ENCODE results near the gene NMNAT1. TPM values are rescaled to one million over a fixed set of nuclear protein-coding genes. Genes with fewer than 3 reads are reported as not detected.

Gene NMNAT1
- total RNA-seq, 2 donors from 2014 or later: 4.6 to 4.7 TPM

GRCh38 chr1:9902060-9902452 is 41.2 kb upstream of the NMNAT1 start:
- ATAC-seq (ENCODE audit: insufficient number of reproducible peaks, low FRiP score, low read depth) (no peak), DNase-seq (ENCODE audit: low spot score) (no peak)
- TF ChIP-seq CTCF (IDR thresholded peaks at IDR 0.05): no peak
- H3K4me1 ChIP-seq (ENCODE audit: control insufficient read depth in 1 of 2, low read depth in 2 of 2): peaks cover 14 to 33% of the 10 kb centered on the region in 2 donors
- no peaks in the 10 kb centered on the region for H3K36me3 ChIP-seq
- H3K27ac ChIP-seq: peak overlapping the region; percentile 50 to 53
- no peaks in the 10 kb centered on the region for H3K9me3 ChIP-seq
- no peak overlapping the region for H3K4me3 ChIP-seq
- H3K27me3 ChIP-seq (replicated peaks; ENCODE audit: insufficient read depth): no peaks in the 10 kb centered on the region

- no peaks in the 10 kb centered on the region for H3K27me3 ChIP-seq (replicated peaks; ENCODE audit: insufficient read depth)
- no peak for DNase-seq (ENCODE audit: low spot score)
- no peak for TF ChIP-seq CTCF (IDR thresholded peaks at IDR 0.05)
- no peaks in the 10 kb centered on the region for H3K36me3 ChIP-seq
- H3K4me1 ChIP-seq (ENCODE audit: control insufficient read depth in 1 of 2, low read depth in 2 of 2): peaks cover 17 to 39% of the 10 kb centered on the region in 2 donors
- H3K4me3 ChIP-seq: no peak overlapping the region
- H3K27ac ChIP-seq: no peak overlapping the region
- H3K9me3 ChIP-seq: no peaks in the 10 kb centered on the region
- ATAC-seq (ENCODE audit: insufficient number of reproducible peaks, low FRiP score, low read depth): no peak
Observed at GRCh38 chr1:9903801-9904527, 39.3 kb upstream of the NMNAT1 start.

- peaks cover 20 to 45% of the 10 kb centered on the region in 2 donors for H3K4me1 ChIP-seq (ENCODE audit: control insufficient read depth in 1 of 2, low read depth in 2 of 2)
- DNase-seq (ENCODE audit: low spot score) (no peak), ATAC-seq (ENCODE audit: insufficient number of reproducible peaks, low FRiP score, low read depth) (no peak)
- no peak for TF ChIP-seq CTCF (IDR thresholded peaks at IDR 0.05)
- no peak overlapping the region for H3K27ac ChIP-seq
- H3K9me3 ChIP-seq: no peaks in the 10 kb centered on the region
- no peaks in the 10 kb centered on the region for H3K27me3 ChIP-seq (replicated peaks; ENCODE audit: insufficient read depth)
- H3K36me3 ChIP-seq: no peaks in the 10 kb centered on the region
- no peak overlapping the region for H3K4me3 ChIP-seq
Observed at GRCh38 chr1:9904596-9904995, 38.7 kb upstream of the NMNAT1 start.

GRCh38 chr1:9905010-9905409 is 38.3 kb upstream of the NMNAT1 start:
- Histone ChIP-seq H3K4me3 (no peak overlapping the region), H3K4me1 (ENCODE audit: control insufficient read depth in 1 of 2, low read depth in 2 of 2) (peaks cover 18 to 41% of the 10 kb centered on the region in 2 donors), H3K9me3 (no peaks in the 10 kb centered on the region), H3K27me3 (replicated peaks; ENCODE audit: insufficient read depth) (no peaks in the 10 kb centered on the region), H3K27ac (no peak overlapping the region), H3K36me3 (no peaks in the 10 kb centered on the region)
- DNase-seq (ENCODE audit: low spot score) (no peak), ATAC-seq (ENCODE audit: insufficient number of reproducible peaks, low FRiP score, low read depth) (no peak)
- TF ChIP-seq CTCF (IDR thresholded peaks at IDR 0.05): no peak

- H3K36me3 ChIP-seq: no peaks in the 10 kb centered on the region
- H3K27ac ChIP-seq: no peak overlapping the region
- TF ChIP-seq CTCF (IDR thresholded peaks at IDR 0.05): no peak
- no peak overlapping the region for H3K4me3 ChIP-seq
- DNase-seq (ENCODE audit: low spot score) (no peak), ATAC-seq (ENCODE audit: insufficient number of reproducible peaks, low FRiP score, low read depth) (no peak)
- no peaks in the 10 kb centered on the region for H3K9me3 ChIP-seq
- peaks cover 13 to 30% of the 10 kb centered on the region in 2 donors for H3K4me1 ChIP-seq (ENCODE audit: control insufficient read depth in 1 of 2, low read depth in 2 of 2)
- H3K27me3 ChIP-seq (replicated peaks; ENCODE audit: insufficient read depth): no peaks in the 10 kb centered on the region
Observed at GRCh38 chr1:9906466-9906865, 36.8 kb upstream of the NMNAT1 start.
